ENCODE measurements around the gene CAVIN4. TPM values are rescaled to one million over a fixed set of nuclear protein-coding genes. Genes with fewer than 3 reads are reported as not detected.

CAVIN4 gene
- polyA plus RNA-seq, 4 donors: 0.10 to 0.95 TPM; not detected in 2

DNA sequence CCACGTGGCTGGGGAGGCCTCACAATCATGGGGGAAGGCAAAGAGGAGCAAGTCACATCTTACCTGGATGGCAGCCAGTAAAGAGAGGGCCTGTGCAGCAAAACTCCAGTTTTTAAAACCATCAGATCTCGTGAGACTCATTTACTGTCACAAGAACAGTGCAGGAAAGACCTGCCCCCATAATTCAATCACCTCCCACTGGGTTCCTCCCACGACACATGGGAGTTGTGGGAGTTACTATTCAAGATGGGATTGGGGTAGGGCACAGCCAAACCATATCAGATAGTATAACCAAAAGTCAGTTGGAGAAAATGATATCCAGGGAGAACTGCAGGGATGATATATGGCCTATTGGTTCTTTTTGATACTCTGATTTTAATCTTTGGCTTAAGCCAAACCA lies 10.0 kb upstream of the CAVIN4 start:
- WGBS, 3 donors: 59 to 73% (median 73%) methylated on average over 3 of the region's 3 CpGs
- Histone ChIP-seq H3K27ac (ENCODE audit: low read depth in 1 of 3, low read length in 2 of 3) (no peak overlapping the region), H3K27me3 (ENCODE audit: control insufficient read depth in 3 of 3, insufficient read depth in 3 of 3, low read length in 3 of 3) (no peaks in the 10 kb centered on the region), H3K36me3 (ENCODE audit: control insufficient read depth in 3 of 3, insufficient read depth in 2 of 3, low read depth in 1 of 3, low read length in 3 of 3) (no peaks in the 10 kb centered on the region), H3K4me3 (ENCODE audit: low read depth in 1 of 3, low read length in 3 of 3) (no peak overlapping the region), H3K4me1 (ENCODE audit: control insufficient read depth in 3 of 3, insufficient read depth in 2 of 3, low read depth in 1 of 3, low read length in 2 of 3) (no peaks in the 10 kb centered on the region), H3K9me3 (ENCODE audit: control insufficient read depth in 2 of 2, insufficient read depth in 1 of 2, low read depth in 1 of 2, low read length in 1 of 2) (no peaks in the 10 kb centered on the region)
- DNase-seq (no peak), FAIRE-seq (no peak)

DNA sequence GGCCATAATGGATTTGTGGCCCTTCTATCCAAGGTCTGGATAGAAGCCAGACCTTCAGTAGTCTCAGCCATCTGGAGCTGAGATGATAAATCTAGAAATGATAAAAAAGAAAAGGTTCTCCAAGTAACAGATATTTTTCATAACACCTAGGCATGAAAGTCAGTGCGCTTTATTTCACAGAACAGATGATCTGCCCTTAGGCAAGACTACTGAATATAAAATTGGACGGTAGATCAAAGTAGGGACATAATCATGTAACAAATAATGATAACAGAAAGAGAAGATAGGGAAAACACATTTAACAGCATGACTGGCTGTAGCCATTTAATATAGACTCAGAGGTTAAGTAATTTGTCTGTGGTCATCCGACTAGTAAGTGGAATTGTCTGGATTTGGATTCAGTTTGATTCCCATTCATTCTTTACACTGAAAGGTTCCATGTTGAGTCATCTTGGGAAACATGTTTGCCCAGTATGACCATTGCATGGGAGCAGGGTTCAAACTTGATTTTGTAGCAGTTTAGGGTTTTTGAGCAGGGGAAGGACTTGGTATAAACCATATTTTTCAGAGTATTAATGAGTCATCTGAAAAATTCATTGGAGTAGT lies 4.1 kb upstream of the CAVIN4 start:
- Histone ChIP-seq H3K4me1 (ENCODE audit: control insufficient read depth in 3 of 3, insufficient read depth in 2 of 3, low read depth in 1 of 3, low read length in 2 of 3) (no peaks in the 10 kb centered on the region), H3K27ac (ENCODE audit: low read depth in 1 of 3, low read length in 2 of 3) (no peak overlapping the region), H3K36me3 (ENCODE audit: control insufficient read depth in 3 of 3, insufficient read depth in 2 of 3, low read depth in 1 of 3, low read length in 3 of 3) (no peaks in the 10 kb centered on the region), H3K4me3 (ENCODE audit: low read depth in 1 of 3, low read length in 3 of 3) (no peak overlapping the region), H3K27me3 (ENCODE audit: control insufficient read depth in 3 of 3, insufficient read depth in 3 of 3, low read length in 3 of 3) (no peaks in the 10 kb centered on the region), H3K9me3 (ENCODE audit: control insufficient read depth in 2 of 2, insufficient read depth in 1 of 2, low read depth in 1 of 2, low read length in 1 of 2) (no peaks in the 10 kb centered on the region)
- DNase-seq (no peak), FAIRE-seq (no peak)
- WGBS, 3 donors: 77 to 94% (median 87%) methylated on average over 3 of the region's 3 CpGs

DNA sequence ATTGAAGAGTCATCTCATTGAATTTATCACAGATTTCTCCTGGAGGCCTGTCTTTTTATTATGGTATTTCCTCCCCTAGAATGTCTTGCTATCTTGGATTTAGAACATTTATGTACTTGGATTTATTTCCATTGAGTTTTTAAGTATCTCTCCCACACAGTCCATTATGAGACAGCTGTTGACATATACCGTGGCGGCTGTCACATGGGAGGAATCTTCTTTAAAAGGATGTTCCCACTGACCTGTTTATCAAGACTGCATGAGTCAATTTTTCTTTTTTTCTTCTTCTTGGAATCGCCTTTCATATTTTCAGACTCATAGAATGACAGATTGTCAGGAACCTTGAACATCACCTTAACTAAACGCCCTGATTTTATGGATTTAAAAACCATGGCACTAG lies 2.9 kb upstream of the CAVIN4 start:
- DNase-seq: no peak
- Histone ChIP-seq H3K36me3 (ENCODE audit: control insufficient read depth in 3 of 3, insufficient read depth in 2 of 3, low read depth in 1 of 3, low read length in 3 of 3) (no peaks in the 10 kb centered on the region), H3K9me3 (ENCODE audit: control insufficient read depth in 2 of 2, insufficient read depth in 1 of 2, low read depth in 1 of 2, low read length in 1 of 2) (no peaks in the 10 kb centered on the region), H3K4me1 (ENCODE audit: control insufficient read depth in 3 of 3, insufficient read depth in 2 of 3, low read depth in 1 of 3, low read length in 2 of 3) (no peaks in the 10 kb centered on the region), H3K4me3 (ENCODE audit: low read depth in 1 of 3, low read length in 3 of 3) (no peak overlapping the region), H3K27ac (ENCODE audit: low read depth in 1 of 3, low read length in 2 of 3) (no peak overlapping the region), H3K27me3 (ENCODE audit: control insufficient read depth in 3 of 3, insufficient read depth in 3 of 3, low read length in 3 of 3) (no peaks in the 10 kb centered on the region)
- no peak for FAIRE-seq
- WGBS, 3 donors: 82 to 85% (median 83%) methylated on average over 4 of the region's 4 CpGs

DNA sequence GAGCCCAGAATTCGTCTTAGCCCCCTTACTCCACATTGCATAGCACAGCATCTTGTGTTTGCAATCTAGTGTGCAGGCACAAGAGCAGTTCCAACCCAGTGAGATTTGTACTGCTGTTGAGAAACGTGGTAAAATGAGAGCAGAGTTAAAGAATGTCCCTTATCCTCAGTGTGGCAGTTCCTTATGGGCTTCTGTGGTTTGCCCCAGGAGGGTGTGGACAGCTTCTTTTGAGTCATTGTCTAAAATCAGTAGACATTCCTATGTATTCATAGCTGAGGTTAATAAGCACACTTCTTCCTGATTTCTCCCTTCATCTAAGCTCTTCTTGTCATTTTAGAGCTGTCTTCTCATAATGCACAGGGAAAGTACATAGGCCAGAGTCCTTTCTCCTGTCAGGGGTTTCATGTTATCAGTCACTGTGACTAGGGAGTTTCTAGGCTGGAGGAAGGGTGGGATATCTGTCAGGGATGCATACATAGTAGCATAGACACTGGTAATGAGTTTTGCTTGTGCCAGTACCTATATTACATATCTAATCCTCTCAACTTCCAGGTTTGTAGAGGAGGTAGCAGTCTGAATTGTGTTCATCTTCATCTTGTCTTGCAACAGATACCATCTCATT lies 2.0 kb upstream of the CAVIN4 start:
- FAIRE-seq (no peak), DNase-seq (no peak)
- Histone ChIP-seq H3K4me1 (ENCODE audit: control insufficient read depth in 3 of 3, insufficient read depth in 2 of 3, low read depth in 1 of 3, low read length in 2 of 3) (no peaks in the 10 kb centered on the region), H3K9me3 (ENCODE audit: control insufficient read depth in 2 of 2, insufficient read depth in 1 of 2, low read depth in 1 of 2, low read length in 1 of 2) (no peaks in the 10 kb centered on the region), H3K27ac (ENCODE audit: low read depth in 1 of 3, low read length in 2 of 3) (no peak overlapping the region), H3K36me3 (ENCODE audit: control insufficient read depth in 3 of 3, insufficient read depth in 2 of 3, low read depth in 1 of 3, low read length in 3 of 3) (no peaks in the 10 kb centered on the region), H3K27me3 (ENCODE audit: control insufficient read depth in 3 of 3, insufficient read depth in 3 of 3, low read length in 3 of 3) (no peaks in the 10 kb centered on the region), H3K4me3 (ENCODE audit: low read depth in 1 of 3, low read length in 3 of 3) (no peak overlapping the region)
- WGBS, 3 donors: 56 to 71% (median 68%) methylated on average over 2 of the region's 2 CpGs

DNA sequence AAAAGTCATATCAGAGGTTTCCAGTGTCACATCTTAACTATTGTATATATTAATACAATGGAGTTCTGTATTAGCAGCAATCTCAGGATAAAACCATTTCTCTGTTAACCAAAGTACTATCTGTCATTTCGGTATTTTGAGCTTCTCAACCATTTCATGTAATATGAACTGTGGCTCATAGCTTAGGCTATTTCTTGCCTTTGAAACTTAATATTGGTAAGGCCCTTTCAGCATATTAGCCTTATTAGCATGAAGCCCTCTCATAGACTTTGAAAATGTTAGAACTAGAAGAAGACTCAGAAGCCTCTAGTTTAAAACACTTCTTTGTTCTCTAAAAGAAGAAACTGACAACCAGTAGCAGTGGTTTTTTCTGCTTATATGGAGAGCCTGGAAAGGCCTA lies 731 bp downstream of the CAVIN4 start:
- H3K27me3 ChIP-seq (ENCODE audit: control insufficient read depth in 3 of 3, insufficient read depth in 3 of 3, low read length in 3 of 3): no peaks in the 10 kb centered on the region
- no peak overlapping the region for H3K4me3 ChIP-seq (ENCODE audit: low read depth in 1 of 3, low read length in 3 of 3)
- no peaks in the 10 kb centered on the region for H3K36me3 ChIP-seq (ENCODE audit: control insufficient read depth in 3 of 3, insufficient read depth in 2 of 3, low read depth in 1 of 3, low read length in 3 of 3)
- H3K4me1 ChIP-seq (ENCODE audit: control insufficient read depth in 3 of 3, insufficient read depth in 2 of 3, low read depth in 1 of 3, low read length in 2 of 3): no peaks in the 10 kb centered on the region
- FAIRE-seq: no peak
- H3K9me3 ChIP-seq (ENCODE audit: control insufficient read depth in 2 of 2, insufficient read depth in 1 of 2, low read depth in 1 of 2, low read length in 1 of 2): no peaks in the 10 kb centered on the region
- WGBS, 3 donors: 85 to 97% (median 89%) methylated on average over 1 of the region's 1 CpG
- DNase-seq: no peak
- no peak overlapping the region for H3K27ac ChIP-seq (ENCODE audit: low read depth in 1 of 3, low read length in 2 of 3)

DNA sequence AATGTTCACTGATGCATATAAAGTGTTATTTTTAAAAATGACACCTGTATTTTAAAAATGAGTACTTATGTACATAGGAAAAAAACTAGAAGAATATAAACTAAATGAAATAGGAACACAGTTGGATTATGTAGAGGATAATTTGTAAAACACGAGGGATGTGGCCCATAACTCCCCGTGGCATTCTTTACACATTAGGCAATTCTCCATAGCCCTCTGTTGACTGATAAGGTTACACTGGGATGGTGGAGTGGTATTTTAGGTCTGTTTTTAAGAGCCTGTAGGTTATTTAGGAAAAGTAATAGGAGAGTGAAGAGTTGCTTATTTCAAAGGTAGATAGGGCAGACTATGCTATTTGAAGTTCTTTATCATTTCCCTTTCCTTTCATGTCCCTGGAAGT lies 1.8 kb downstream of the CAVIN4 start:
- Histone ChIP-seq H3K27ac (ENCODE audit: low read depth in 1 of 3, low read length in 2 of 3) (no peak overlapping the region), H3K4me1 (ENCODE audit: control insufficient read depth in 3 of 3, insufficient read depth in 2 of 3, low read depth in 1 of 3, low read length in 2 of 3) (no peaks in the 10 kb centered on the region), H3K27me3 (ENCODE audit: control insufficient read depth in 3 of 3, insufficient read depth in 3 of 3, low read length in 3 of 3) (no peaks in the 10 kb centered on the region), H3K36me3 (ENCODE audit: control insufficient read depth in 3 of 3, insufficient read depth in 2 of 3, low read depth in 1 of 3, low read length in 3 of 3) (no peaks in the 10 kb centered on the region), H3K4me3 (ENCODE audit: low read depth in 1 of 3, low read length in 3 of 3) (no peak overlapping the region), H3K9me3 (ENCODE audit: control insufficient read depth in 2 of 2, insufficient read depth in 1 of 2, low read depth in 1 of 2, low read length in 1 of 2) (no peaks in the 10 kb centered on the region)
- DNase-seq (no peak), FAIRE-seq (no peak)
- 85 to 92% (median 91%) methylated on average over 2 of the region's 2 CpGs for WGBS, 3 donors

DNA sequence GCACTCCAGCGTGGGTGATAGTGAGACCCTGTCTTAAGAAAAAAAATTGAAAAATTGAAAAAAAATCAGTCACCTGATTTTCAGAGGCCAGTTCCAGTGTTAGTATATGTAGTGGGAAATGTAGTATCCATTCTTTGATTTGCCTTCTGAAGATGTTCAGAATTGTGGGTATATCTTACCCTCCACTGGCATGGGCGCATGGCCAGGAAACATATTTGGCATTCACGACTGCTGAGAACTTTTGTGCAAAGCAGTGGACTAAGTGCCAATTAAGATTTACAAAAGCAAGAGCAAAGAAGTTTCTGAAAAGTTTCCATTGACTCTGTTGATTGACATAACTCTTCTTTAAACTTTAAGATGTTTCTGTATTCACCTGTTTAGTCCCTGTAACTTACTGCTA lies 2.4 kb downstream of the CAVIN4 start:
- no peaks in the 10 kb centered on the region for H3K27me3 ChIP-seq (ENCODE audit: control insufficient read depth in 3 of 3, insufficient read depth in 3 of 3, low read length in 3 of 3)
- no peak overlapping the region for H3K27ac ChIP-seq (ENCODE audit: low read depth in 1 of 3, low read length in 2 of 3)
- H3K4me3 ChIP-seq (ENCODE audit: low read depth in 1 of 3, low read length in 3 of 3): no peak overlapping the region
- no peak for DNase-seq
- H3K36me3 ChIP-seq (ENCODE audit: control insufficient read depth in 3 of 3, insufficient read depth in 2 of 3, low read depth in 1 of 3, low read length in 3 of 3): no peaks in the 10 kb centered on the region
- no peaks in the 10 kb centered on the region for H3K4me1 ChIP-seq (ENCODE audit: control insufficient read depth in 3 of 3, insufficient read depth in 2 of 3, low read depth in 1 of 3, low read length in 2 of 3)
- WGBS, 3 donors: 76 to 81% (median 81%) methylated on average over 3 of the region's 3 CpGs
- no peaks in the 10 kb centered on the region for H3K9me3 ChIP-seq (ENCODE audit: control insufficient read depth in 2 of 2, insufficient read depth in 1 of 2, low read depth in 1 of 2, low read length in 1 of 2)
- FAIRE-seq: no peak

DNA sequence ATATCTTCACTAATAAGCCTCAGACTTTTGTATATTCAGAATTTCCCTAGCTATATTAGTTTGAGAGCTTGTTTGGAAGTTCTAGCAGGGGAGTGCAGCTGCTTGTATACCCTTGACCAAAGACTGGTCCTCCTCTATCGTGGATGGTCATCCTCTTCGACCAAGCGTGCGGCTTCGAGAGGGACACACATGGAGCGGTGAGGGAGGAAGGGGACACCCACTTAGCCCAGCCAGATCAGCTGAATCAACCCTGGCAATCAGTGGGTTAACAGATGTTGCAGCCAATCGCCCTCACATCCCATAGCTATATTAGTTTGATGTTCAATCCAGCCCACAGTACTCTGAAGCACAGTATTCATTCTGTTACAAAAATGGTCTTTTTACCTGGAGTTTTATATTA lies 3.2 kb downstream of the CAVIN4 start:
- Histone ChIP-seq H3K4me3 (ENCODE audit: low read depth in 1 of 3, low read length in 3 of 3) (no peak overlapping the region), H3K36me3 (ENCODE audit: control insufficient read depth in 3 of 3, insufficient read depth in 2 of 3, low read depth in 1 of 3, low read length in 3 of 3) (no peaks in the 10 kb centered on the region), H3K4me1 (ENCODE audit: control insufficient read depth in 3 of 3, insufficient read depth in 2 of 3, low read depth in 1 of 3, low read length in 2 of 3) (no peaks in the 10 kb centered on the region), H3K9me3 (ENCODE audit: control insufficient read depth in 2 of 2, insufficient read depth in 1 of 2, low read depth in 1 of 2, low read length in 1 of 2) (no peaks in the 10 kb centered on the region), H3K27me3 (ENCODE audit: control insufficient read depth in 3 of 3, insufficient read depth in 3 of 3, low read length in 3 of 3) (no peaks in the 10 kb centered on the region), H3K27ac (ENCODE audit: low read depth in 1 of 3, low read length in 2 of 3) (no peak overlapping the region)
- 87 to 92% (median 92%) methylated on average over 7 of the region's 7 CpGs for WGBS, 3 donors
- DNase-seq (no peak), FAIRE-seq (no peak)

DNA sequence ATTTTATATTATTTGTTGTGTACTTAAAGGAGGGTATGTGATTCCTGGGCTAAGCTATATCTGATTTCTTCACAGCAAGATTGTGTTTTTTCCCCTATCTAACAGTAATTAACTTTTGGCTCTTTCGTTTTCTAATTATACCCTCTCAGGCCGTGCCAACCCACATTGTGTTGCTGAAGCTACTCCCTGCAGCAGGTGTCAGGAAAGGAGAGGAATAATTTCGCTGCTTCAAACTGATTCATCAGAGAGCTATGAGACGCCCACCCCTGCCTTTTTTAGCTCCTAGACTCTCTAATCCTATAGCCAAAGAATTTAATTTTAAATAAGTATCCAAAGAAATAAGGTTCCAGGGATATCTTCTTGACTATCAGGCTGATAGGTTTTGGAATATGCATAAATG lies 3.8 kb downstream of the CAVIN4 start:
- no peak for FAIRE-seq
- no peak overlapping the region for H3K4me3 ChIP-seq (ENCODE audit: low read depth in 1 of 3, low read length in 3 of 3)
- no peaks in the 10 kb centered on the region for H3K9me3 ChIP-seq (ENCODE audit: control insufficient read depth in 2 of 2, insufficient read depth in 1 of 2, low read depth in 1 of 2, low read length in 1 of 2)
- no peaks in the 10 kb centered on the region for H3K4me1 ChIP-seq (ENCODE audit: control insufficient read depth in 3 of 3, insufficient read depth in 2 of 3, low read depth in 1 of 3, low read length in 2 of 3)
- 14 to 68% (median 39%) methylated on average over 4 of the region's 4 CpGs for WGBS, 3 donors
- H3K27ac ChIP-seq (ENCODE audit: low read depth in 1 of 3, low read length in 2 of 3): no peak overlapping the region
- no peaks in the 10 kb centered on the region for H3K36me3 ChIP-seq (ENCODE audit: control insufficient read depth in 3 of 3, insufficient read depth in 2 of 3, low read depth in 1 of 3, low read length in 3 of 3)
- no peaks in the 10 kb centered on the region for H3K27me3 ChIP-seq (ENCODE audit: control insufficient read depth in 3 of 3, insufficient read depth in 3 of 3, low read length in 3 of 3)
- no peak for DNase-seq

All from small intestine (tissue), 7 donors.